GM19328 (cell line): ENCODE data around the gene SPDEF.

ENCODE experiments used
- ATAC-seq: cut with Tn5 transposase; IDR thresholded peaks from one replicate; pipeline ENCODE4 v1.9.1; 2021; ENCODE audit warnings: mild to moderate bottlenecking, moderate library complexity; ENCODE audit not compliant: unreplicated experiment

Gene SPDEF

GRCh38 chr6:34547701-34548644 lies 8.2 kb downstream of the SPDEF start:
- ATAC-seq, result no peak

- no peak for ATAC-seq
Measured at GRCh38 chr6:34546551-34547321, 9.4 kb downstream of the SPDEF start.

DNA sequence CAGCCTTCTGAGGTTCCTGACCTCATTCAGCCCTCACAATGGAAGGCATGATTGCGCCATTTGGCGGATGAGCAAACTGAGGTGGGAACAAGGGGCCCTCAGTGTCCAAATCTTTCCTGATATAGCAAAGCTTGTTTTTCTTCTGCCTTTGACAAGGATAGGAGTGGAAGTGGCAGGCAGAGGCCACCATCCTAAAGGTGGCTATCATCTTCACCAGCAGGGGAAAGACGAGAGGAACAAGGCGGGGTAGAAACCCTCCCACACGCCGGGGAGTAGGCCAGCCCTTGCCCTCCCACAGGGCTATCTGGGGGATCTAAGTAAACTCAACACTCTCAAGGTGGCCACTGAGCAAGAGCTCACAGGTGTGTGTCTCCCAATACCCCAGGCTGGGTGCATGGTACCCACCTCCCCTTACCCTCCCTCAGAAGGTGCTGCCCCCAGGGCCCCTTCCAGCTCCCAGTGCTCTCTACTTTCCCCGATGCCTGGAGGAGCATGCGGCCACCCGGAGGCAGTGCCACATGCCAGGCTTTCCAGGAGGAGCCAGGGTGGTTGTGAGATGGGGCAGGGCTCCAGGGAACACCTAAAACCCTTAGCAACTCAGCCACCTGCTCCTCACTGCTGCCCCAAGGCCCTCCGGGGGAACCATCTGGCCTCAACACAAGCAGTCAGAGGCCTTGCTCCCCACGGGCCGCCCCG lies 11.2 kb downstream of the SPDEF start:
- no peak for ATAC-seq

- no peak for ATAC-seq
Measured at GRCh38 chr6:34544052-34544604, 12.0 kb downstream of the SPDEF start.

DNA sequence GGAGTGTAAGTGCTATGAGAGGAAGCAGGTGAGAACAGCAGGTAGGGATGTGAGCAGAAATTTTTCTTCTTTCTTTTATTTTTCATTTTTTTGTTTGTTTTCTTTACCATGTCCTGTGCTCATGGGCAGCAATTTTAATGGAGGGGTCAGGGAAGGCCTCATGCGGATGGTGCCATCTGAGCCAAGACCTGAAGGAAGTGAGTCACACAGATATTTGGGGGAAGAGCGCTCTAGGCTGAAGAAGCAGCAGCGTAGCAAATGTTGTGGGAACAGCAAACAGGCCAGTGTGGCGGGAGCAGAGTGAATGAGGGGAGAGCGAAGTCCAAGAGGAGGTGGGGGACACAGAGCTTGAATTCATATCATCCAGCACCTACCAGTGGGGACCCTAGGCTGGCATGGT lies 12.7 kb downstream of the SPDEF start:
- no peak for ATAC-seq

GRCh38 chr6:34540841-34541240 lies 15.3 kb downstream of the SPDEF start:
- no peak for ATAC-seq

GRCh38 chr6:34540222-34540621 lies 15.9 kb downstream of the SPDEF start:
- ATAC-seq, result no peak

DNA sequence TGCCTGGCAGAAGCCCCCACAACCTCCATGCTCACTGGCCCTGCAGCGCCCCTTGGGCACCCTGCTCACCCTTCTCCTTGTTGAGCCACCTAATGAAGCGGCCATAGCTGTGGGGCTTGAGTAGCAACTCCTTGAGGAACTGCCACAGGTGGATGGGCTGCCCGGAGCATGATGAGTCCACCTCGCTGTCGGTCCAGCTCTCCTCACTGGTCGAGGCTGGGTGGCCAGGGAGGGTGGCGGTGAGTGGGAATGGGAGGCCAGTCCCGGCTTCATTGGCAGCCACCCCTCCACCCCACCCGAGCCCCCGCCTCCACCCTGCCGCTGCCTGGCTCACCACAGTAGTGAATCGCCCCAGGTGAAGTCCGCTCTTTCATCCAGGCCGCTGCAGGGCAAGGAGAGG lies 16.9 kb downstream of the SPDEF start:
- no peak for ATAC-seq

DNA sequence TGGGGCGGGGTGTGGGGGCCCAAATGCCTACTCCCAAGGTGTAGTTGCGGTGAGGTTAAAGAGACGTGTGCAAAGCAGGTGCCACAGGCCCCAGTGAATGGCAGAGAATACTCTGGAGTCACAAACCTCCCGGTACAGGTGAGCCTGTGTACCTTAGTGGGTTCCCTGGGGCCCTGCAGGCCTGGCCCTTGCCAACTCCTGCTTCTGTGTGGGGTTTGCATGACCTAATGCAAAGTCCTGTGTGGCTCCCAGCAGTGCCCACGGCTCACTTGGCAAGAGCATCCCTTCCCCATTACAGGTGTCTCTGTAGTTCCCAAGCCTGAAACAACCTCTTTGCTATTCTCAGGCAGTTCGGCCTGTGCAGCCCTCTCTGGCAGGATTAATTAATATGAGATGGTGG lies 17.5 kb downstream of the SPDEF start:
- no peak for ATAC-seq

GRCh38 chr6:34537922-34538550 lies 18.1 kb downstream of the SPDEF start:
- no peak for ATAC-seq

- ATAC-seq, result no peak
Measured at GRCh38 chr6:34536959-34537848, 18.9 kb downstream of the SPDEF start.

GRCh38 chr6:34536251-34536958 lies 19.7 kb downstream of the SPDEF start:
- no peak for ATAC-seq

- no peak for ATAC-seq
Measured at GRCh38 chr6:34535646-34536045, 20.5 kb downstream of the SPDEF start.

DNA sequence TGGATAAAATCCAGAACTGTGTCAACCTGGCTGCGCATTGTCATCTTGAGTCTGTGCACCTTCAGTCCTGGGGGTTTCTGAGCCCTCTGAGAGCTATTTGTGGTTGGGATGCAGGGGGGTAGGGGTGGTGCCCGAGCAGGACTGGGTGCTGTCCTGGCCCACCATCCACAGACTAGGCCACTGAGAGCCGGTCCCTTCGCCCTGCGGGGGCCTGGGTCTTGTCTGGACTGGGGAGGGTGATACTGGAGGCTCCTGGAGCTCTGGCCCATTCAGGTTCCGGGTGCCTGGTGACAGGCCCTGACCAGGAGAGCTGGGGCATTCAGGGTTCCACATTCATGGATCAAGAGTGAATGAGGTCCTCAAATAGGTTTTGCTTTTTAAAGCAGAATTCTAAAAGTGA lies 20.9 kb downstream of the SPDEF start:
- no peak for ATAC-seq

GRCh38 chr6:34534656-34535055 lies 21.5 kb downstream of the SPDEF start:
- no peak for ATAC-seq

GRCh38 chr6:34534146-34534545 lies 22.0 kb downstream of the SPDEF start:
- ATAC-seq, result no peak

DNA sequence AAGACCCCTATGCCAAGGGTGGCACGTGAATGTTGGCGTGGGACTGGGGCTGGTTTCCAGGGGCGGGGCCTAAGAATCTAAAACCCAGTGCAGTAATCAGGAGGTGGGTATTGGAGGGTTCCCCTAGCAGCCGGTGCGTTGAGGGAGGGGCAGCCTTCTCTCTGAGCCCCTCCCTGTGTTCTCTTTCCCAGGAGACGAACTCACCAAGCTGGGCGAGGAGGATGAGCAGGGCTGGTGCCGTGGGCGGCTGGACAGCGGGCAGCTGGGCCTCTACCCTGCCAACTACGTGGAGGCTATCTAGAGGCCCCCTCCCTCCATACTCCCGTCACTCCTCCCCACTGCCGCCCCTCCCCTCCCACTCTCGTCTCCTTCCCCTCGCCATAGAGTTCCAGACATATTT lies 23.9 kb downstream of the SPDEF start:
- ATAC-seq, result no peak

- ATAC-seq, result no peak
Measured at GRCh38 chr6:34531580-34532201, 24.4 kb downstream of the SPDEF start.
